ENCODE data around the gene SYNGR1. TPM values are rescaled to one million over a fixed set of nuclear protein-coding genes. Genes with fewer than 3 reads are reported as not detected.
A peak's percentile ranks its signal among the peaks of the same experiment; 100 is the strongest.

The SYNGR1 gene
- total RNA-seq (2022) (0.25 and 0.35 TPM in 2 replicates), Bru-seq, nascent RNA (percentile 9 among the genes with signal in this experiment), BruChase-seq, experiment 1, labeled RNA remaining after a 6-hour chase (percentile 5 among the genes with signal in this experiment), BruChase-seq, experiment 2, labeled RNA remaining after a 2-hour chase (percentile 7 among the genes with signal in this experiment)
- long read RNA-seq = 0 reads

DNA sequence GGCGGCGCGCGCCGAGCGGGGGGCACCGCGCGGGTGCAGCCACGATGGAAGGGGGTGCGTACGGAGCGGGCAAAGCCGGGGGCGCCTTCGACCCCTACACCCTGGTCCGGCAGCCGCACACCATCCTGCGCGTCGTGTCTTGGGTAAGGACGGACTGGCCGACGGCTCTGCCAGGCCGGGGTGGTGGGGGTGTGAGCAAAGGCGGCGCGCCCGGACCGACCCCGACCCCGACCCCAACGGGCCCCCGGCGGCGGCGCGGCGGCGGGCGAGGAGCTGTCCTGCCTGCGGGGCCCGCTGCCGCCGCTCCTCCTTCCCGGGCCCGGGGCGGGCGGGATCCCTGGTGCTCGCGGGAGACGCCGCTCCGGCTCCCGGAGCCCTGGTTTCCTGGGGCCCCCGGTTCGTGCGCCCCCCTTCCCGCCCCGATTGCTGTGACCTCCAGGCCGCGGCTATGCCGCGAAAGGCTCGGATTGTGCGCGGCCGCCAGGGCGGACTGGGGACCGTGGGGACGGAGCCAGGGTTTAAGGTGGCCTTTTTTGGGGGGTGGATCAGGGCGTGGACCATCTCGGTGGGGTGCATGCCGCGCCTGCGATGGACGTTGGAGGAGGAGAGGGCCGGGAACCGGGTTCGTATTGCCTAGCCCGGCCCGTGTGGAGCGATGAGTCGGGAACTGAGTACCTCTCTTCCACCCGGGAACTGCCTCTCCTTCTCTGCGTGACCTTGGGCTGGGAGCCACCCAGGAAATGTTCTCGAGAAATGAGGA is at the start of gene SYNGR1:
TSS of gene SYNGR1 (plus strand) at position 25 of the 760 bp plus-strand sequence. CDS start at position 45, 20 bp downstream.
- H3K27ac Mint-ChIP-seq (ENCODE audit: low read depth, unreplicated experiment) = no peak within 1 kb of the TSS

GRCh38 chr22:39300186-39300830 is 49.5 kb upstream of the SYNGR1 start:
- CTCF ChIA-PET = interaction anchor here (0.6 to 2.0 kb wide), 3 partner anchors 7 to 15 kb away, joined by 4 to 6 read pairs (median 4); no protein-coding TSS in a partner anchor
- DNase-seq (ENCODE audit: unreplicated experiment) = no peak
- no peak overlapping the region for H3K4me3 Mint-ChIP-seq (ENCODE audit: unreplicated experiment)
- POLR2A ChIA-PET = interaction anchor here (0.6 to 1.5 kb wide), 4 partner anchors 9 to 57 kb away, joined by 3 to 5 read pairs (median 4); partner anchors contain the start of gene RPL3
- no peak overlapping the region for H3K27ac Mint-ChIP-seq (ENCODE audit: low read depth, unreplicated experiment)
- H3K4me1 Mint-ChIP-seq (ENCODE audit: insufficient read depth, unreplicated experiment) = peaks cover 31% of the 10 kb centered on the region
- H3K27me3 Mint-ChIP-seq (ENCODE audit: insufficient read depth, unreplicated experiment) = no peaks in the 10 kb centered on the region
- no peaks in the 10 kb centered on the region for H3K36me3 Mint-ChIP-seq (ENCODE audit: insufficient read depth, unreplicated experiment)
- BruUV-seq (replicated peaks) = no TSS peak
- TF ChIP-seq, protein P1, sequence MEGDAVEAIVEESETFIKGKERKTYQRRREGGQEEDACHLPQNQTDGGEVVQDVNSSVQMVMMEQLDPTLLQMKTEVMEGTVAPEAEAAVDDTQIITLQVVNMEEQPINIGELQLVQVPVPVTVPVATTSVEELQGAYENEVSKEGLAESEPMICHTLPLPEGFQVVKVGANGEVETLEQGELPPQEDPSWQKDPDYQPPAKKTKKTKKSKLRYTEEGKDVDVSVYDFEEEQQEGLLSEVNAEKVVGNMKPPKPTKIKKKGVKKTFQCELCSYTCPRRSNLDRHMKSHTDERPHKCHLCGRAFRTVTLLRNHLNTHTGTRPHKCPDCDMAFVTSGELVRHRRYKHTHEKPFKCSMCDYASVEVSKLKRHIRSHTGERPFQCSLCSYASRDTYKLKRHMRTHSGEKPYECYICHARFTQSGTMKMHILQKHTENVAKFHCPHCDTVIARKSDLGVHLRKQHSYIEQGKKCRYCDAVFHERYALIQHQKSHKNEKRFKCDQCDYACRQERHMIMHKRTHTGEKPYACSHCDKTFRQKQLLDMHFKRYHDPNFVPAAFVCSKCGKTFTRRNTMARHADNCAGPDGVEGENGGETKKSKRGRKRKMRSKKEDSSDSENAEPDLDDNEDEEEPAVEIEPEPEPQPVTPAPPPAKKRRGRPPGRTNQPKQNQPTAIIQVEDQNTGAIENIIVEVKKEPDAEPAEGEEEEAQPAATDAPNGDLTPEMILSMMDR (IDR thresholded peaks at IDR 0.05; ENCODE audit: unreplicated experiment) = no peak
- H3K9me3 Mint-ChIP-seq (ENCODE audit: unreplicated experiment) = no peaks in the 10 kb centered on the region
- intact Hi-C loops (cut with micrococcal nuclease) = no loop called here

More for the DNA sequence above, at the start of gene SYNGR1:
- ChIA-PET CTCF (no interaction called here), POLR2A (interaction anchor here (0.7 kb wide), 1 partner anchor 49 kb away, joined by 3 read pairs; the partner anchor contains the start of gene TAB1)
- Mint-ChIP-seq H3K4me1 (ENCODE audit: insufficient read depth, unreplicated experiment) (no peaks in the 10 kb centered on the region), H3K9me3 (ENCODE audit: unreplicated experiment) (no peaks in the 10 kb centered on the region), H3K27me3 (ENCODE audit: insufficient read depth, unreplicated experiment) (peaks cover 10% of the 10 kb centered on the region), H3K36me3 (ENCODE audit: insufficient read depth, unreplicated experiment) (no peaks in the 10 kb centered on the region), H3K4me3 (ENCODE audit: unreplicated experiment) (peak within 1 kb of the TSS; percentile 63)
- TF ChIP-seq, protein P1 (IDR thresholded peaks at IDR 0.05; ENCODE audit: unreplicated experiment) = no peak
- intact Hi-C loops (cut with micrococcal nuclease) = no loop called here
- no peak for DNase-seq (ENCODE audit: unreplicated experiment)
- no TSS peak for BruUV-seq (replicated peaks)

DNA sequence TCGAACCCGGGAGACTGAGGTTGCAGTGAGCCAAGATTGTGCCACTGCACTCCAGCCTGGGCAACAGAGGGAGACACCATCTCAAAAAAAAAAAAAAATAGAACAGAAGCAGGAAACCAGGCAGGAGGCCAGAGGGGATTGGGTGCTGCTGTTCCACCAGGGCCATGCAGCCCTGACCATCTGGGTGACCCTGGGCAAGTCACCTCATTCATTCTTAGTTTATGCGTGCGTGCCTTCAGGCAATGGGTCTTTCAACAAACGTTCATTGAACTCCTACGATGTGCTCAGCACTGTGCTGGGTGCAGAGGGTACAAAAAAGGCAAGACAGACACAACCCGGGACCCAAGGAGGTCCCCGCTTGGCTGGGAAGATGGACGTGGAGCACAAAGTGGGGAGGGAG is 48.7 kb upstream of the SYNGR1 start:
- Mint-ChIP-seq H3K9me3 (ENCODE audit: unreplicated experiment) (no peaks in the 10 kb centered on the region), H3K4me1 (ENCODE audit: insufficient read depth, unreplicated experiment) (peaks cover 31% of the 10 kb centered on the region), H3K4me3 (ENCODE audit: unreplicated experiment) (no peak overlapping the region), H3K36me3 (ENCODE audit: insufficient read depth, unreplicated experiment) (no peaks in the 10 kb centered on the region), H3K27ac (ENCODE audit: low read depth, unreplicated experiment) (no peak overlapping the region), H3K27me3 (ENCODE audit: insufficient read depth, unreplicated experiment) (no peaks in the 10 kb centered on the region)
- TF ChIP-seq, protein P1 (IDR thresholded peaks at IDR 0.05; ENCODE audit: unreplicated experiment) = no peak
- no TSS peak for BruUV-seq (replicated peaks)
- intact Hi-C loops (cut with micrococcal nuclease) = no loop called here
- DNase-seq (ENCODE audit: unreplicated experiment) = no peak
- ChIA-PET POLR2A (no interaction called here), CTCF (interaction anchor here (0.5 to 1.7 kb wide), 2 partner anchors 14 to 32 kb away, joined by 4 to 5 read pairs; no protein-coding TSS in a partner anchor)

- Mint-ChIP-seq H3K4me3 (ENCODE audit: unreplicated experiment) (no peak overlapping the region), H3K36me3 (ENCODE audit: insufficient read depth, unreplicated experiment) (no peaks in the 10 kb centered on the region), H3K4me1 (ENCODE audit: insufficient read depth, unreplicated experiment) (peaks cover 31% of the 10 kb centered on the region), H3K27me3 (ENCODE audit: insufficient read depth, unreplicated experiment) (no peaks in the 10 kb centered on the region), H3K27ac (ENCODE audit: low read depth, unreplicated experiment) (no peak overlapping the region), H3K9me3 (ENCODE audit: unreplicated experiment) (no peaks in the 10 kb centered on the region)
- CTCF ChIA-PET = interaction anchor here (1.0 to 1.2 kb wide), 3 partner anchors 13 to 131 kb away, joined by 3 to 4 read pairs (median 4); no protein-coding TSS in a partner anchor
- intact Hi-C loops (cut with micrococcal nuclease) = no loop called here
- TF ChIP-seq, protein P1 (IDR thresholded peaks at IDR 0.05; ENCODE audit: unreplicated experiment) = no peak
- no peak for DNase-seq (ENCODE audit: unreplicated experiment)
- POLR2A ChIA-PET = interaction anchor here (1.3 to 1.4 kb wide), 2 partner anchors 18 to 508 kb away, joined by 3 read pairs; partner anchors contain the start of genes DNAL4 and RPL3
- BruUV-seq (replicated peaks) = no TSS peak
These were observed 47.9 kb upstream of the SYNGR1 start for GRCh38 chr22:39301926-39302325.

Data from MCF 10A (cell line).